HG02970 (cell line): ENCODE measurements around the gene JOSD1.

Source experiments
- ATAC-seq: cut with Tn5 transposase; IDR thresholded peaks from one replicate; pipeline ENCODE4 v1.9.1; 2021; ENCODE audit warnings: mild to moderate bottlenecking, moderate library complexity, moderate number of reproducible peaks; ENCODE audit not compliant: unreplicated experiment, low FRiP score

Gene JOSD1

GRCh38 chr22:38700789-38701628, at the start of gene JOSD1:
Gene JOSD1, minus strand, starts transcription at chr22:38700943. Its CDS starts 956 bp downstream, at chr22:38699987.
- peak; percentile 47 for ATAC-seq

GRCh38 chr22:38750104-38750503, 49.4 kb upstream of the JOSD1 start:
- no peak for ATAC-seq

DNA sequence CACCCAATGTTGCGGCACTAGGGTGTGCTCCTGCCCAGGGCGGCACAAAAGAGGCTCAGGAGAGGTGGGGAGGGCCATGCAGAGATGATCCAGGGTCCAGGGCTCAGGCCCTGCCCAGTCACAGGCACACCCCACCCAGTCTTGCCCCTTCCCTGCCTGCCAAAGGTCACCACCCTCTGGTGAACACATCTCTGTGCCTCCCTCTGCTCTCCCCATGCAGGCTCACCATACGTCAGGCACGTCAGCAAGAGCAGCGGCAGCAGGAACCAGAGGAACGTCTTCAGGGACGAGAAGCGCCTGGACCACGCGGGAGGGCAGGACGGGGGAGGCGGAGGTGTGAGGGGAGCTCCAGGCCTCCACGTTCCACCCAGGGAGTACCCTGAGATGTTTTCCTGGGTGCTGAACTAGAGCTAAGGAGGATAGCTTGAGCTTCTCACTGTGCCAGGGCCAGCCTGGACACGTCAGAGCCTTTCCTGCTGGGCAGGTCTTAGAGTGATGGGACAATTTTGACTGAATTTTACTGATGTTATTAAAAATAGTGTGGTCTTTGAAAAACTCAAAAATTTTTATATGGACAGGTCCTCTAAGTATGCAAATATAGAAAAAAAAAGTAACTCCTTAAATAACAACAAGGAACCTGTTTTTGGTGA, 47.9 kb upstream of the JOSD1 start:
- no peak for ATAC-seq

- no peak for ATAC-seq
Observed at GRCh38 chr22:38745676-38746460, 45.1 kb upstream of the JOSD1 start.

DNA sequence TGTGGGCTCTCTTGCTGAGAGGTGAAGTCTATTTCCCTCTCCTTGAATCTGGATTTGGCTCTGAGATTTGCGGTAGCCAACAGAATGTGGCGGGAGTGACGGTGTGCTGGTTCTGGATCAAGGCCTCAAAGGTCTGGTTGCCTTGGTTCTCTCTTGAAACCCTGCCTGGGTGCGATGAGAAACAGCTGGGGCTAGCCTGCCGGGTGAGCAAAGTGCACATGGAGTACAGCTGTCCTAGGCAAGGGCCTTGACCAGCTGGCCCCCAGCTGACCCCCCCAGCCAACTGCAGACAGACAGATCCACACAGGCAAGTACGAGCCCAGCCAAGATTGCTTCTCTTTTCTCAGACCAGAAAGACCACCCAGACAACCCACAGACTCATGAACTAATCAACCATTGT, 44.2 kb upstream of the JOSD1 start:
- no peak for ATAC-seq

DNA sequence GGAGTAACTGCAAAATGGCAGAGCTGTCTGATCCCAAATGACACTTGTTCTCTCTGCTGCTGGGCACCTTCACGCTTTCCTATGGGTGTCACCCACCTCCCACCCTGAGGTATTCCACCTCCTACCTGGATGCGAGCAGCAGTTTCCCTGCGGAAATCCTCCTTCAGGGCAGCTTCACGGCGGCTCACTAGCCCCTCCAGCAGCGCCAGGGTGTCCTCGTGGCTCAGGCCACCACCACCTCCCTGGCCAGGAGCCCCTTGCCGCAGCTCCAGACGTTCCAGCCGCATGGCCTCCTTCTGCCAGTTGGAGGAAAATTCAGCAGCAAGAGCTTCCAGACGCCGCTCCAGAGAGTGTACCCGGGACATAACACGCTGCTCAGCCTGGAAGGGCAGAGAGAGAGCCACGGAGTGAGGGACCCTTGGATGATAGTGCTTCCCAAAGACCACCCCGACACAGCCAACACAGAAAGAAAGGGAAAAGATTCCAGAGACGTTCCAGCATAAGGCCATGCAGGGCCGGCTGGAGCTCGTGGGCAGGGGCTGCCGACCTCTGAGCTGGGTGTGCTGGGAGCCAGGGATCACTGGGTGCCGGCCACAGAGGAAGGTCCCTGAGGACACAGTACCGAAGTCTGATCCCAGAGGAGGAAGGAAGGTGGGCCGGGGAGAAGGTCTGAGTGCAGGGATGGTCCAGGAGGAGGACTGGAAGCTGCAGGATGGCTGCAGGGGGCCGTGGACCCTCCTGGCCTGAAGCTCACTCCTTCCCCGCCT, 41.6 kb upstream of the JOSD1 start:
- no peak for ATAC-seq

DNA sequence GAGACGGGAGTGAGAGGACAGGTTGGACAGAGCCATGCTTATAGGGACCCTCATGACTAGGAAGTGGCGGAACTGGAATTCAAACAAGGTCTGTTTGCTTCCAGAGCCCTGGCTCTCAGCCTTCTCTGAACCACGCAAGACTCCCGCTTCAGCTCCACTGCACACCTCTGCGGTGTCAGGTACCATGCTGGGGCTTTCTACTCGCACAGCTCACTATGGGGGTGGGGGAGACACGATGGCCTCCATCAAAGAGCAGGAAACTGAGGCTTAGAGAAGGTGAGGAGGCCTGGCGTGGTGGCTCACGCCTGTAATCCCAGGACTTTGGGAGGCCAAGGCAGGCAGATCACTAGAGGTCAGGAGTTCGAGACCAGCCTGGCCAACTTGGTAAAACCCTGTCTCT, 40.8 kb upstream of the JOSD1 start:
- ATAC-seq = no peak

DNA sequence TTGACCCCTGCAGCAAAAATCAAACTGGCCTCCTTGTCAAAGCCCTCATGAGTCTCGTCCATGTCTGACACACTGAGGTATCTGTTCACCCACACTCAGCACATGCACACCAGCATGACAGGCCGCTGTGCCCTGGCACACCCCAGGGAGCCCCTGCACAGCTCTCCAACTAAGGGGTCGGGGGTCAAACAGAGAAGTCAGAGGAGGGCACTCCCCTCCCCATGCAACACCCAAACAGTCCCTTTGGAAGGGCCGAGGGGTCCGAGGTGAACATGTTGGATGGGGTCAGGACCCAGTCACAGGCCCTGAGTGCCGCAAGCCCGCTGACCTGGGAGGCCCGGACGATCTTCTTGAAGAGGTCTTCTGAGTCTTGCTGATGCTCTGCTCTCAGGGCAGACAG, 40.4 kb upstream of the JOSD1 start:
- ATAC-seq = no peak

GRCh38 chr22:38740754-38741153, 40.0 kb upstream of the JOSD1 start:
- ATAC-seq = no peak

DNA sequence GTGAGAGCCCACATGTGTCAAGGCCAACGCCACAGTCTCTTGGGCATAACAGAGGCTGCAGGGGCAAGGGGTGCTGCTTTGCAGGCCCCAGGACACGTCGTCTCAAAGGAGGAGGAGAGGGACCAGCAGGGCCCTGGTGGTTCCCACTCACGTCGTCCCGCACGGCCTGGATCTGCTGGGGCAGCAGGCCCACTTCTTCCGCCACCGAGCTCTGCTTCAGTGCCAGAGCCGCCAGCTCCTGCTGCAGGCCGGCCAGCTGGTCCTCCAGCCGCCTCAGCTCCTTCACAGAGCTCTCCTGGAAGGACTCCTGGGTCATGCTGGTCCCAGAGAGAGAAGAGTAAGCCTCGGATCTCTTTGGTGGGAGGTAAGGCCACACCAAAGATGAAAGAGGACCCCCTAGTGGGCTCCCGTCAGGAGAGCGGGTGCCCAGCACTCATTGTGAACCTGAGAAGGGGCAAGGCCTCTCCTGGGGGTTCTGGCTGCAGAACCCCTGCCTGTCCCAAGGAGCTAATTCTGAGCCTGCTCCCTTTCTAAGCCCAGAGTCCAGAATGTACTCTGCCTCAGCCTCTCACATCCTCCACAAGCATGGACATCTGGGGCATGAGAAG, 39.5 kb upstream of the JOSD1 start:
- no peak for ATAC-seq

- no peak for ATAC-seq
Observed at GRCh38 chr22:38739300-38740055, 38.7 kb upstream of the JOSD1 start.

DNA sequence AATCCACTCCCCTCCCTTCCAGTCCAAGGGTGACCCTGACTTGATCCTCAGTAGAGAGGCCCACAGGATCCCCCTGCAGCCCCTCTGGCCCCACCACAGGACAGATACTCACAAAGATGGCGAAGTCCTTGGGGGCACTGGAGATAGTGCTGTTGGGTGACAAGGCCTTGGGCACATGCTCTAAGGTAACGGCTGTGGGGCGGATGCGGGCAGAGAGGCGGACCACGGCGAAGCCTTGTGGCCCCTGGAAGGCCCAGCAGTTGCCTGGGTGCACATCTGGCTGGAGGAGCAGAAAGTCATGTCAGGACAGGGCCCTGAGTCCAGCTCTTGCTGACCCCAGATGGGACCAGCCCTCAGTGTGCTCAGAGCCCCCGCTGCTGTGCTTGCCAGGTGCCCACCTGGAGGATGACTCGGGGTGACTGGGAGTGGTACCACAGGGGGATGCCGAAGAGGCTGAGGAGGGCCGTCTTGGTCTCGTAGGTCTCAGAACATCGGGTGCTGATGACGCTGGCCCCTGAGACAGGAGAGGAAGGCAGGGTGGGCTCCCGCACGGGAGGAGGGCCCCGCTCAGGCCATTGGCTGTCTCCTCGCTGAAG, 37.8 kb upstream of the JOSD1 start:
- ATAC-seq = no peak

GRCh38 chr22:38737302-38738060, 36.7 kb upstream of the JOSD1 start:
- ATAC-seq = no peak

DNA sequence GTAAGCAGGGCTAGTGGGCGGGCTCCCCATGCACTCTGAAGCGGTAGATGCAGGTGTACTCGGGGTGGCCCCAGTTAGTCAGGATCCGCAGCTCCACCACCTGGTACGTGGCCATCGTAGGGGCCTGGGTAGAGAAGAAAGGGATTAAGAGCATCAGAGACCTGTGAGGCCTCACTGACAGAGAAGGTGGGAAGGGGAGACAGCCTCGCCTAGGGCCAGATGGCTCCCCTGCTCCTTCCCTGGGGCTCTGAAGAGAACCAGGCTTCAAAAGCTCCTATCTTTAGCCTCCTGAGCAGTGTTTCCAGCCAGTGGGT, 35.5 kb upstream of the JOSD1 start:
- no peak for ATAC-seq

DNA sequence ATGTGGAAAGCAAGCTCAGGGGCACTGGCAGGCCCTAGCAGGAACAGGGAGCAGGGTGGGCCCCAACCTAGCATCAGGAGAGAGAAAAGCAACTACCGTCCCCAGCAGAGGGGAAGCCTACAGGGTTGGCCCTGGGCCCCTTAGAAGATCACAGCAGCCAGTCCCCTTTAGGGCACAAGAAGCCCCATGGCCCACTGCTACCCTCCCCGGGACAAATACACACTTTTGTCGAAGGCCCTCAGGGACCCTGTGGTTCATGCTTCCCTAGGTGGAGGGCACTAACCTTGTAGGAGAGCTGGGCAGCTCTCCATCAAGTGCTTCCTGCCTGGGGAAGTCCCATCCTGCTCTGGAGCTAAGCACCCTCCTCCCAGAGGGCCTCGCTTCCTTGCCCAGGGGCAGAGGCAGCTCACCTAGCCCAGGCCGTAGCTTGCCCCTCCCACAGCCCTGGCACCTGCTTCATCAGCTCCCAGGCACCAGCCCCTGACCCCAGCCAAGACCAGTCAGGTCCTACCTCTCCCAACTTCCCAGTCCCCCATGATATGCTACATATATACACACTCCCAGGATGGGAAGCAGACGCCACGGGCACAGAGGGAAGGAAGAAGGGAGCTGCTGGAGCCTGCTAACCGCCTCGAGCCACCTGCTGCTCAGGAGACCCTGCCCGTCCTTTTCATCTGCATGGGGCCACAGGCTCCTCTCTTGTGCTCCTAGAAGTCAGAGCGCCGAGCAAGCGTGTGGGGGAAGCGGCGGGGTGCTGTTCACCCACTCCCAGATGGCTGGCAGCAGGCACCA, 34.9 kb upstream of the JOSD1 start:
- ATAC-seq = no peak

DNA sequence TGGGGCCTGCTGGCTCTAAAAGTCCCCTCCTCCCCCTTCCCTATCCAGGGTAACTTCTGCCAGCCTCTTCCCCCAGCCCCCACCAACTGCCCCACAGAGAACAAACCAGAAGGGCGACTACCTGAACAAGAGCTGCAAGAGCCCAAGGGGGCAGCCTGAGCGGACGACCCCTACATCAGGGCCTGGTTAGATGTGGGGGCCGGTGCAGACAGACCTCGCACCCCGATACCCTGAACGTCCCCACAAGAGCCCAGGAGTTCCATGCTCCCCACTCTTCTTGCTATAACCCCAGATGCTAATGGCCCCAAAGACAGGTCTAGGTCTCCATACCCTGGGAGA, 34.4 kb upstream of the JOSD1 start:
- no peak for ATAC-seq

DNA sequence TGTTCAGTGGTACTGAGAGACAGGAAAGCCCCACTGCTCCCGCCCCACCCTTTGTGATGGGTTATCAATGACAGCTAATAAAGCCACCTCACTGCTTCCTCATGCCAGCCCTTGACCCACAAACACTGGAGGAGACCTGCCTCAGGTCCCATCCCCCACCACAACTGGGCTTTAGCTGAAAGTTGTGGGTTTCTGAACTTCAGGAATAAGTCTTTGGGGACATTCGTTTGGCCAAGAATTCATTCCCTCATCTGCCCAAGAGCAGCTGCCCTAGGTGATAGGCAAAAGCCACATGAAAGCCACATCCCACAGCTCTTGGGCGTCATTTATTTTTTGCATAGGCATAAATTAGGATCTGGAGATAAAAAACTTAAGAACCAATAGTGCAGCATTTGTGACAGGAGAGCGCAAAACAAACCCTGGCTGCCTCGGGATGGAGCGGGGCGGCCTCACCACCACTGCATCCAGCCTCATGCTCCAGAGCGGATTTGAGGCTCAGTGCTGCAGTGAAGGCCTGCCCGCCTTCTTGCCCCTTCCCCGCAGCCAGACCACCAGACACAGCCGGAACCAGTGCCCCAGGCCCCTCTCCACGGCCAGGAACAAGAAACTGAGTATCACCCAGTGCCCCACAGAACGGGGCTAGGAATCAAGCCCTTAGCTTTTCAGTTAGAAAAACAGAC, 33.8 kb upstream of the JOSD1 start:
- ATAC-seq = no peak
